Measurements from ENCODE around the gene UBE4B. TPM values are rescaled to one million over a fixed set of nuclear protein-coding genes. Genes with fewer than 3 reads are reported as not detected.

UBE4B gene
- total and polyA plus RNA-seq, 9 donors = 26.3 to 46.9 (median 38.9) TPM

- H3K27ac ChIP-seq = no peak overlapping the region
- WGBS, 3 donors = 57 to 61% (median 60%) methylated on average over 4 of the region's 4 CpGs
- intact Hi-C loops (cut with DNase I) = no loop called here
- no peak for DNase-seq
- H3K4me3 ChIP-seq = no peak overlapping the region
- TF ChIP-seq POLR2A (IDR thresholded peaks at IDR 0.05) (no peak), EP300 (IDR thresholded peaks at IDR 0.05) (no peak), CTCF (IDR thresholded peaks at IDR 0.05) (no peak)
- no peaks in the 10 kb centered on the region for H3K9me3 ChIP-seq
- no peaks in the 10 kb centered on the region for H3K36me3 ChIP-seq
- H3K27me3 ChIP-seq = no peaks in the 10 kb centered on the region
- H3K4me1 ChIP-seq (ENCODE audit: insufficient read depth) = no peaks in the 10 kb centered on the region
These were observed 122.4 kb downstream of the UBE4B start for GRCh38 chr1:10155087-10155712.

GRCh38 chr1:10160173-10160572 is 127.4 kb downstream of the UBE4B start:
- DNase-seq = no peak
- intact Hi-C loops (cut with DNase I) = no loop called here
- Histone ChIP-seq H3K36me3 (no peaks in the 10 kb centered on the region), H3K27me3 (no peaks in the 10 kb centered on the region), H3K9me3 (no peaks in the 10 kb centered on the region), H3K4me3 (no peak overlapping the region), H3K4me1 (ENCODE audit: insufficient read depth) (no peaks in the 10 kb centered on the region), H3K27ac (no peak overlapping the region)
- TF ChIP-seq EP300 (IDR thresholded peaks at IDR 0.05) = no peak
- TF ChIP-seq POLR2A (IDR thresholded peaks at IDR 0.05) = no peak
- no peak for TF ChIP-seq CTCF (IDR thresholded peaks at IDR 0.05)
- 72 to 81% (median 74%) methylated on average over 3 of the region's 3 CpGs for WGBS, 3 donors

- no peak for TF ChIP-seq POLR2A (IDR thresholded peaks at IDR 0.05)
- H3K36me3 ChIP-seq = no peaks in the 10 kb centered on the region
- H3K9me3 ChIP-seq = no peaks in the 10 kb centered on the region
- intact Hi-C loops (cut with DNase I) = no loop called here
- H3K27me3 ChIP-seq = no peaks in the 10 kb centered on the region
- WGBS, 3 donors = 48 to 62% (median 54%) methylated on average over 12 of the region's 12 CpGs
- no peak for DNase-seq
- no peaks in the 10 kb centered on the region for H3K4me1 ChIP-seq (ENCODE audit: insufficient read depth)
- H3K4me3 ChIP-seq = no peak overlapping the region
- no peak overlapping the region for H3K27ac ChIP-seq
These were observed 128.2 kb downstream of the UBE4B start for GRCh38 chr1:10160907-10161490.

- DNase-seq = no peak
- Histone ChIP-seq H3K27me3 (no peaks in the 10 kb centered on the region), H3K9me3 (no peaks in the 10 kb centered on the region), H3K36me3 (no peaks in the 10 kb centered on the region), H3K27ac (no peak overlapping the region), H3K4me3 (no peak overlapping the region), H3K4me1 (ENCODE audit: insufficient read depth) (no peaks in the 10 kb centered on the region)
- 85 to 88% (median 87%) methylated on average over 17 of the region's 17 CpGs for WGBS, 3 donors
- TF ChIP-seq EP300 (IDR thresholded peaks at IDR 0.05) = no peak
- no peak for TF ChIP-seq POLR2A (IDR thresholded peaks at IDR 0.05)
- TF ChIP-seq CTCF (IDR thresholded peaks at IDR 0.05) = no peak
- intact Hi-C loops (cut with DNase I) = no loop called here
These were observed 129.0 kb downstream of the UBE4B start for GRCh38 chr1:10161541-10162290.
